ENCODE measurements around the gene IP6K2. TPM values are rescaled to one million over a fixed set of nuclear protein-coding genes. Genes with fewer than 3 reads are reported as not detected.
"Not testable (repeated sequence)": the region's sequence is repeated elsewhere in the genome, so short reads cannot be mapped to it uniquely, and the experiment has no call there.

Gene IP6K2
- total RNA-seq, 4 donors from 2014 or later, result 97.6 to 211 (median 163) TPM

DNA sequence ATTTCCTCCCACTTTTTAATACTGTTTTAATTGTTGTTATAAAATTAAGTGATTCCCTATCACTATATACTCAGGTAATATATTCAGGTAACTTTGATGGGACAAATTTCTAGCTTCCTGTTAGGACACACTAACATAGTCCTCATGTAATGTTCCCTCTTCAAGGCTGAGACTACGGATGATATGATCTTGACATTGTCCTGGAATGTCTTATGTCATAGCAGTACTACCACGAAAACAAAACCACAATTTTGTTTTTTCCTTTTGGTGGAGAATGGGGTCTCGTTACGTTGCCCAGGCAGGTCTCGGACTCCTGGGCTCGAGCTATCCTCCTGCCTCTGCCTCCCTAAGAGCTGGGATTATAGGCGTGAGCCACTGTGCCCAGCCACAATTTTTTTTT, 26.8 kb upstream of the IP6K2 start:
- no peak for DNase-seq
- no peak overlapping the region for H3K4me3 ChIP-seq
- no peak for TF ChIP-seq POLR2A (IDR thresholded peaks at IDR 0.05)
- TF ChIP-seq, protein P1, sequence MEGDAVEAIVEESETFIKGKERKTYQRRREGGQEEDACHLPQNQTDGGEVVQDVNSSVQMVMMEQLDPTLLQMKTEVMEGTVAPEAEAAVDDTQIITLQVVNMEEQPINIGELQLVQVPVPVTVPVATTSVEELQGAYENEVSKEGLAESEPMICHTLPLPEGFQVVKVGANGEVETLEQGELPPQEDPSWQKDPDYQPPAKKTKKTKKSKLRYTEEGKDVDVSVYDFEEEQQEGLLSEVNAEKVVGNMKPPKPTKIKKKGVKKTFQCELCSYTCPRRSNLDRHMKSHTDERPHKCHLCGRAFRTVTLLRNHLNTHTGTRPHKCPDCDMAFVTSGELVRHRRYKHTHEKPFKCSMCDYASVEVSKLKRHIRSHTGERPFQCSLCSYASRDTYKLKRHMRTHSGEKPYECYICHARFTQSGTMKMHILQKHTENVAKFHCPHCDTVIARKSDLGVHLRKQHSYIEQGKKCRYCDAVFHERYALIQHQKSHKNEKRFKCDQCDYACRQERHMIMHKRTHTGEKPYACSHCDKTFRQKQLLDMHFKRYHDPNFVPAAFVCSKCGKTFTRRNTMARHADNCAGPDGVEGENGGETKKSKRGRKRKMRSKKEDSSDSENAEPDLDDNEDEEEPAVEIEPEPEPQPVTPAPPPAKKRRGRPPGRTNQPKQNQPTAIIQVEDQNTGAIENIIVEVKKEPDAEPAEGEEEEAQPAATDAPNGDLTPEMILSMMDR (IDR thresholded peaks at IDR 0.05), result no peak
- no peaks in the 10 kb centered on the region for H3K27me3 ChIP-seq
- peaks cover 6 to 30% (median 11%) of the 10 kb centered on the region in 4 donors for H3K4me1 ChIP-seq
- H3K36me3 ChIP-seq, result peaks cover 0 to 4% (median 0%) of the 10 kb centered on the region in 3 donors
- no peaks in the 10 kb centered on the region for H3K9me3 ChIP-seq
- no peak overlapping the region for H3K27ac ChIP-seq

DNA sequence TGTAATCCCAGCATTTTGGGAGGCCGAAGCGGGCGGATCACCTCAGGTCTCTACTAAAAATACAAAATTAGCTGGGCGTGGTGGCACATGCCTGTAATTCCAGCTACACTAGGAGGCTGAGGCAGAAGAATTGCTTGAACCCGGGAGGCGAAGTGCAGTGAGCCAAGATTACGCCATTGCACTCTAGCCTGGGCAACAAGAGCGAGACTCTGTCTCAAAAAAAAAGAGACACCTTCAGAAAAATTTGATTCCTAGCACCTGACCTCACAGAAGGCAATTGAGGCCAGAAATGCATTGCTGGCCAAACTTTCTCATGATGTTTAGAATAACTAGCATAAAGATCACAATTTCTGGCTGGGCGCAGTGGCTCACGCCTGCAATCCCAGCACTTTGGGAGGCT, 24.2 kb upstream of the IP6K2 start:
- H3K9me3 ChIP-seq, H3K36me3 ChIP-seq, DNase-seq, H3K4me3 ChIP-seq, H3K27me3 ChIP-seq: not testable (repeated sequence)
- H3K27ac ChIP-seq, result peak overlapping the region; percentile 57 to 90 (median 70)
- H3K4me1 ChIP-seq, result peaks cover 6 to 55% (median 12%) of the 10 kb centered on the region in 4 donors

DNA sequence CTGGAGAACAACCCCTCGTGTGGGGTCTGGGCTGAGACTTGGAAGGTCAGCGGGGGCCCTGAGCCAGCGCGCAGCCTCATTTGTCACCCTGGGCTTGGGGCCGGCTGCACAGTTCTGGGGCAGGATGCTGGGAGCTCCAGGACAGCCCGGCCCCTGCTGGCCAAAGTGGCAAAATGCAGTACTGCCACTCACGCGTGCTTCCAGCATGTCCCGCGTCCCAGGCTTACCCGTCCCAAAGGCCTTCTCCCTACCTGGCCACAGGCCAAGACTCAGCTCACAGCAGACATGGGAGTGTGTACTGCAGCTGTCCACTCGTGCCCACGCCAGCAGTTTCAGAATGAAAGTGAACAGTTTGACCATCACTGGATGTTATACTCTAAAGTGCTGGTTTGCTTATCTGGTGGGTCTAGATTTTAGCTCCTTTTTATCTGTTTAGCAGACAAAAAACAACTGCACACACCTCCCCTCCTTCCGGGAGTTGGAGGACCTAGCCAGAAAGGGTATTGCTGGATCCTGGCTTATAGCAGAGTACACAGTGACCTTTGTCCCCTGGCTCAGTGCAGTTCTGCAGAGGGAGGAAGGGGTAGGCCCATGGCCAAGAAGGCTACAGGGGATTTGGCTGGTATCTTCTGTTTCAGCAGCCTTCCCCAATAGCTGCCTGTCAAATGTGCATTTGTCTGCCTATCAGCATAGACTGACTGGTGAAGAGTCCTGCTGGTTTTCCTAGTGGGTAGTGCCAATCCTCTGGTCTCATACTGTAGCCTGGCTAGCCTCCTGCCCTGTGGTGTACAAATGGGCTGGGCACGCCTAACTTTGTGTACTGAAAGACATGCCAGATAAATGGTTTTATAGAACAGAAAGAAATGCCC, 23.2 kb upstream of the IP6K2 start:
- no peaks in the 10 kb centered on the region for H3K27me3 ChIP-seq
- peaks cover 6 to 65% (median 12%) of the 10 kb centered on the region in 4 donors for H3K4me1 ChIP-seq
- peak overlapping the region in 2 of 4 donors; percentile 20 to 28 for H3K4me3 ChIP-seq
- DNase-seq, result peak; percentile 67 to 94 (median 90)
- H3K36me3 ChIP-seq, result no peaks in the 10 kb centered on the region
- H3K27ac ChIP-seq, result peak overlapping the region; percentile 57 to 90 (median 70)
- TF ChIP-seq, protein P1 (IDR thresholded peaks at IDR 0.05), result peak; percentile 59 to 99 (median 80)
- TF ChIP-seq POLR2A (IDR thresholded peaks at IDR 0.05), result no peak
- H3K9me3 ChIP-seq, result no peaks in the 10 kb centered on the region

DNA sequence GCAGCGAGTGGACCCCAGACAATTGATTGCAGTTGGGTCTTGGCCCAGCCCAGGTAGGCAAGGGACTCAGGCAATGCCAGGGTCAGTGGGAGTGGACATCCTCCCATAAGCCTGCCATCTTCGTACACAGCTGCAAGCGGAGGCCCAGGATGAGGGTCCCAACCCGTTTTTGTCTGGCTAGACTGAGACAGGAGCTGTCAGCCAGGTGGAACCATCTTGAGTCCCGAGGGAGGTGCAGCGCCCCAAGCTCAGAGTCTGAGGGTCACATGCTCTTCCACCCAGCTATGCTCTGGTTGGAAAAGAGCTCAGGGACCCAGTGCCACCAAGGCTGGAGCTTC, 22.6 kb upstream of the IP6K2 start:
- Histone ChIP-seq H3K36me3 (no peaks in the 10 kb centered on the region), H3K27ac (peak overlapping the region; percentile 57 to 90 (median 70)), H3K27me3 (no peaks in the 10 kb centered on the region), H3K4me3 (peak overlapping the region in 1 of 4 donors; percentile 20), H3K4me1 (peaks cover 6 to 65% (median 12%) of the 10 kb centered on the region in 4 donors), H3K9me3 (no peaks in the 10 kb centered on the region)
- DNase-seq, result no peak
- TF ChIP-seq, protein P1 (IDR thresholded peaks at IDR 0.05), result no peak
- no peak for TF ChIP-seq POLR2A (IDR thresholded peaks at IDR 0.05)

DNA sequence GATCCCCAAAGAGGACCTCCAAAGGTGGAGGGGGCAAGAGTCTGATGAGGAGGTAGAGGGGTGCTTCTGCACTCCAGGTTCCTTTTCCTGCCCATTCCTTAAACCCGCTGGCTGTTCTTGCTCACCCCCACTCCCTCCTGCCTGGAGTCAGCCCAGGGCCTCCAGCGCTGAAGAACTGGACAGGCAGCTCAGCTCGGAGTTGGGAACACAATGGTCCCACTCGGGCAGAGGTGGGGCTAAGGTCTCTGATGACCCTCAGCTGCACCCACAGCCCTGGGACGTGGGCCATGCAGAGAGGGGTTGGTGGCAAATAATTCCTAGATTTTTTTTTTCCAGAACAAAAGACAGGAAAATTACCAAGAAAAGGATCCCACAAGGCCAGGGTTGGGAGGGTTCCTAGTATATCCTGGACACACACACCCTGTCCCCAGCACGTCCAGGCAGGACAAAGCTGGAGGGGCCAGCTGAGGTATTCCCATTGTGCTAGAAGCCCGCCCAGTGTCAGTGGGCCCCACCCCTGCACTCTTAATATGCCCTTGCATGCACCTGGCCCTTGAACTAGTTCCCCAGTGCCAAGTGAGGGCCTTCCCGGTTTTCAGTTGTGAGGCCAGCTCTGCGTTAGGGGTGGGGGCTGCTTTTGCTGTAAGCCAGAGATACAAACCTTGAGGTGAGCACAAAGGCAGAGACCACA, 22.1 kb upstream of the IP6K2 start:
- TF ChIP-seq, protein P1 (IDR thresholded peaks at IDR 0.05), result no peak
- no peak for TF ChIP-seq POLR2A (IDR thresholded peaks at IDR 0.05)
- no peaks in the 10 kb centered on the region for H3K27me3 ChIP-seq
- H3K4me3 ChIP-seq, result no peak overlapping the region
- no peaks in the 10 kb centered on the region for H3K36me3 ChIP-seq
- peaks cover 6 to 65% (median 12%) of the 10 kb centered on the region in 4 donors for H3K4me1 ChIP-seq
- DNase-seq, result peak in 2 of 3 donors; percentile 54 to 62
- peak overlapping the region; percentile 10 to 90 (median 68) for H3K27ac ChIP-seq
- H3K9me3 ChIP-seq, result no peaks in the 10 kb centered on the region

DNA sequence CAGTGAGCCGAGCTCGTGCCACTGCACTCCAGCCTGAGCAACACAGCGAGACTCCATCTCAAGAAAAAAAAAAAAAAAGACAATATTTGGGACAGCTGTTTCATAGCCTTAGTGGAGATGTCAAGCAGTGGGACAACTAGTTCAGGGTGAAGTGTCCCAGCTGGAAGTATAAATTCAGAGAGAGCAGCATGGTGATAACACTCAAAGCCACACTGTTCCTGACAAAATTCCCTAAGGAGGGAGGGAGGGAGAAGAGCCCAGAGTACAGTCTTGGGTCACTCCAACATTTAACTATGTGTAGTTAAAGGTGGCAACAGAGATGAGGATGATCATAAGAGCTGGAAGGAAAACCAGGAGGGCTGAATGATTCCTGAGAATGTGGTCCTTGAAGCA, 21.1 kb upstream of the IP6K2 start:
- no peaks in the 10 kb centered on the region for H3K9me3 ChIP-seq
- H3K4me3 ChIP-seq, result no peak overlapping the region
- TF ChIP-seq, protein P1 (IDR thresholded peaks at IDR 0.05), result no peak
- TF ChIP-seq POLR2A (IDR thresholded peaks at IDR 0.05), result no peak
- H3K27ac ChIP-seq, result peak overlapping the region; percentile 0 to 90 (median 54)
- DNase-seq, result no peak
- H3K4me1 ChIP-seq, result peaks cover 6 to 65% (median 12%) of the 10 kb centered on the region in 4 donors
- H3K27me3 ChIP-seq, result no peaks in the 10 kb centered on the region
- no peaks in the 10 kb centered on the region for H3K36me3 ChIP-seq

DNA sequence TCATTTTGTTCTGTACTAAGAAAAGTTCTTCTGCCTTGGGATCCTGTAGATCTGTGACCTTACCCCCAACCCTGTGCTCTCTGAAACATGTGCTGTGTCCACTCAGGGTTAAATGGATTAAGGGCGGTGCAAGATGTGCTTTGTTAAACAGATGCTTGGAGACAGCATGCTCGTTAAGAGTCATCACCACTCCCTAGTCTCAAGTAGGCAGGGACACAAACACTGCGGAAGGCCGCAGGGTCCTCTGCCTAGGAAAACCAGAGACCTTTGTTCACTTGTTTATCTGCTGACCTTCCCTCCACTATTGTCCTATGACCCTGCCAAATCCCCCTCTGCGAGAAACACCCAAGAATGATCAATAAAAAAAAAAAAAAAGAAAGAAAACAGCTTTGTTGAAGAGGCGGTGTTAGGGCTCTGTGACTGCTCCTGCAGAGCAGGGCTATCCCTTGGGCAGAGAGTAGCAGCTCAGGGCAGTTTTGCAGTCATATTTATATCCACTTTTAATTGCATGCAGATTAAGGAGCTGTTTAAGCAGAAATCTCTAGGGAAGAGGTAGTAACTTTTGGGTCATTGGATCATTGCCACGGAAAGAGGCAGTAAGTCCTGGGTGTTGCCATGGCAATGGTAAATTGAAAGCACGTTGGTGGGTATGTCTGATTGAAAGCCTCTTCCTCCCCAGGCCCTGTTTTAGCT, 18.2 kb upstream of the IP6K2 start:
- DNase-seq, result peak in 1 of 3 donors; percentile 52
- Histone ChIP-seq H3K4me1 (peaks cover 6 to 50% (median 12%) of the 10 kb centered on the region in 4 donors), H3K27ac (peak overlapping the region in 1 of 4 donors; percentile 42)
- H3K27me3 ChIP-seq, H3K9me3 ChIP-seq, H3K4me3 ChIP-seq, H3K36me3 ChIP-seq: not testable (repeated sequence)

DNA sequence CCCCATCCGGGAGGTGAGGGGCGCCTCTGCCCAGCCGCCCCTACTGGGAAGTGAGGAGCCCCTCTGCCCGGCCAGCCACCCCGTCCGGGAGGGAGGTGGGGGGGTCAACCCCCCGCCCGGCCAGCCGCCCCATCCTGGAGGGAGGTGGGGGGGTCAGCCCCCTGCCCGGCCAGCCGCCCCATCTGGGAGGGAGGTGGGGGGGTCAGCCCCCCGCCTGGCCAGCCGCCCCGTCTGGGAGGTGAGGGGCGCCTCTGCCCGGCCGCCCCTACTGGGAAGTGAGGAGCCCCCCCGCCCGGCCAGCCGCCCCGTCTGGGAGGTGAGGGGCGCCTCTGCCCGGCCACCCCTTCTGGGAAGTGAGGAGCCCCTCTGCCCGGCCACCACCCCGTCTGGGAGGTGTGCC, 17.5 kb upstream of the IP6K2 start:
- not testable (repeated sequence) for H3K27me3 ChIP-seq, H3K27ac ChIP-seq, H3K36me3 ChIP-seq, H3K4me3 ChIP-seq, DNase-seq, H3K9me3 ChIP-seq
- H3K4me1 ChIP-seq, result peaks cover 0 to 43% (median 7%) of the 10 kb centered on the region in 4 donors
